ENCODE data around the gene RBP3. TPM values are rescaled to one million over a fixed set of nuclear protein-coding genes. Genes with fewer than 3 reads are reported as not detected.

The RBP3 gene
- total and polyA plus RNA-seq, 2 of the 4 experiments (the other 2 are of a cell fraction), result not detected

GRCh38 chr10:47353351-47353750 is 5.2 kb downstream of the RBP3 start:
- DNase-seq (no peak), ATAC-seq (ENCODE audit: low read depth) (no peak)
- Histone ChIP-seq H3K36me3 (ENCODE audit: control insufficient read depth, insufficient read depth, low read length) (no peaks in the 10 kb centered on the region), H4K20me1 (ENCODE audit: insufficient read depth, low read length) (no peaks in the 10 kb centered on the region), H3K56ac (ENCODE audit: extremely low read depth, insufficient read depth, low read length) (no peak overlapping the region), H2BK15ac (ENCODE audit: low read depth, low read length) (no peak overlapping the region), H3K4me3 (ENCODE audit: insufficient read depth, low read depth, low read length) (no peak overlapping the region), H4K8ac (ENCODE audit: low read depth in 2 of 2, low read length in 2 of 2) (no peak overlapping the region), H3K14ac (replicated peaks; ENCODE audit: low read depth, low read length) (no peak overlapping the region), H3K23ac (ENCODE audit: low read depth, low read length) (no peak overlapping the region), H2AK5ac (ENCODE audit: low read depth, low read length) (no peak overlapping the region), H3K9me1 (ENCODE audit: insufficient read depth, low read length) (no peaks in the 10 kb centered on the region), H2AFZ (replicated peaks; ENCODE audit: low read length, poor library complexity) (no peak overlapping the region), H2AK9ac (replicated peaks; ENCODE audit: low read depth, low read length, poor library complexity) (no peak overlapping the region), H2BK120ac (ENCODE audit: low read depth, low read length) (no peak overlapping the region), H3K9me3 (ENCODE audit: control insufficient read depth, insufficient read depth, low read length) (no peaks in the 10 kb centered on the region), H3K9ac (ENCODE audit: low read depth, low read length) (no peak overlapping the region), H3K27me3 (ENCODE audit: control insufficient read depth, insufficient read depth, low read length) (peaks cover 30% of the 10 kb centered on the region), H2BK5ac (ENCODE audit: low read depth, low read length, poor library complexity, severe bottlenecking) (no peak overlapping the region), H4K5ac (ENCODE audit: low read depth, low read length) (no peak overlapping the region), H3K18ac (ENCODE audit: low read depth, low read length) (no peak overlapping the region), H3K4me2 (ENCODE audit: low read depth, low read length) (no peak overlapping the region), H3K4ac (ENCODE audit: low read depth, low read length) (no peak overlapping the region), H3K79me1 (ENCODE audit: low read depth in 1 of 2, low read length in 2 of 2) (no peaks in the 10 kb centered on the region), H3K27ac (ENCODE audit: insufficient read depth, low read length) (no peak overlapping the region), H4K91ac (ENCODE audit: insufficient read depth, low read depth, low read length) (no peak overlapping the region), H3K4me1 (ENCODE audit: control insufficient read depth, insufficient read depth, low read length) (no peaks in the 10 kb centered on the region), H2BK20ac (ENCODE audit: low read depth, low read length) (no peak overlapping the region)
- TF ChIP-seq MAZ (IDR thresholded peaks at IDR 0.05; ENCODE audit: borderline replicate concordance, low read depth, low read length), result no peak
- TF ChIP-seq RFX5 (IDR thresholded peaks at IDR 0.05; ENCODE audit: low read depth, low read length), result no peak
- TF ChIP-seq MAFK (IDR thresholded peaks at IDR 0.05; ENCODE audit: low read depth, low read length), result no peak
- TF ChIP-seq MXI1 (IDR thresholded peaks at IDR 0.05; ENCODE audit: borderline replicate concordance, low read depth, low read length), result no peak
- no peak for TF ChIP-seq CHD1 (IDR thresholded peaks at IDR 0.05; ENCODE audit: low read depth, low read length)
- no peak for TF ChIP-seq CTCF (conservative IDR thresholded peaks at IDR 0.05; ENCODE audit: low read depth, low read length)
- intact Hi-C loops (cut with micrococcal nuclease), result no loop called here
- BruUV-seq (replicated peaks), result no TSS peak
- in situ Hi-C loops (cut with MboI; ENCODE audit: low sequenced_read_pairs), result no loop called here
- 61% methylated on average over 3 of the region's 6 CpGs; no CpG with 5 or more reads in 1 of the 2 experiments for WGBS, 2 experiments (ENCODE audit: extremely low coverage in 2 of 2, insufficient read length in 1 of 2)
- dilution Hi-C loops (cut with HindIII; ENCODE audit: low sequenced_read_pairs, unreplicated experiment), result no loop called here
- ChIA-PET CTCF (interaction anchor here (0.7 kb wide), 1 partner anchor 994 kb away, joined by 3 read pairs; no protein-coding TSS in a partner anchor), POLR2A (ENCODE audit: unreplicated experiment) (no interaction called here)

Data from IMR-90 (cell line).